HCT116 (cell line): Measurements from ENCODE around the gene EPB41L4A. TPM values are rescaled to one million over a fixed set of nuclear protein-coding genes. Genes with fewer than 3 reads are reported as not detected.

Experiments
- ATAC-seq: fragments of 200-7000 bp; cut with Tn5 transposase; 2 replicates; pipeline ENCODE4 v1.9.1; 2020; ENCODE audit warnings: mild to moderate bottlenecking, moderate library complexity
- BruUV-seq: library from RNA; stranded (reverse); fragments of 400-500 nt; replicated peaks from 2 replicates; lab custom pipeline; 2021; lab: Mats Ljungman, UMichigan
- CTCF ChIA-PET: fragments of 300-600 bp; sonication (Branson Sonifier 250); formaldehyde crosslinking; loops from one replicate; lab custom pipeline; 2021; ENCODE audit warnings: antibody characterized with exemption; lab: Charles Lee
- POLR2A ChIA-PET: fragments of 300-600, 350-600 bp; sonication (Branson Sonifier 250); formaldehyde crosslinking; loops from one replicate; lab custom pipeline; 2021; ENCODE audit warnings: antibody characterized with exemption; lab: Charles Lee
- RAD21 ChIA-PET, 2 experiments: fragments of 300-600 bp; sonication (Branson Sonifier 250); formaldehyde crosslinking; loops; one replicate each; lab custom pipeline; 2023; ENCODE audit warnings: low total read pairs in 2 of 2; ENCODE audit not compliant: uncharacterized antibody in 2 of 2, unreplicated experiment in 2 of 2, low non-redundant PET in 1 of 2; lab: Charles Lee
- DNase-seq: peaks from one replicate; pipeline ENCODE4 v3.0.0-alpha.2; 2010; ENCODE audit warnings: low read depth, low spot score
- H2AFZ ChIP-seq: fragments of 200-600 bp; shearing (Covaris generic), sonication (generic); 2 replicates; pipeline ENCODE4 v1.6.1; 2017; ENCODE audit warnings: low read depth, mixed run types, mixed read lengths, antibody characterized with exemption, low read length; ENCODE audit not compliant: poor library complexity, severe bottlenecking
- H3K27ac ChIP-seq: 2 replicates; pipeline ENCODE4 v1.5.1; 2012; ENCODE audit warnings: low read depth, low read length
- H3K27me3 ChIP-seq: fragments of 200-600 bp; sonication (generic); 2 replicates; pipeline ENCODE4 v1.6.1; 2016; ENCODE audit warnings: mixed run types, low read length, mixed read lengths; ENCODE audit not compliant: insufficient read depth
- H3K36me3 ChIP-seq, 2 experiments: fragments of 200-500 bp in 1 of 2; fragments of 200-600 bp in 1 of 2; sonication (Bioruptor generic) in 1 of 2; sonication (generic) in 1 of 2; 2 replicates each; pipeline versions ENCODE4 v1.5.1 to v1.6.1; 2014 to 2016; ENCODE audit warnings: low read length in 2 of 2, inconsistent platforms in 1 of 2, mixed read lengths in 1 of 2, mixed run types in 1 of 2; ENCODE audit not compliant: insufficient read depth in 2 of 2, control insufficient read depth in 1 of 2
- H3K4me1 ChIP-seq, 2 experiments: fragments of 200-600 bp in 1 of 2; sonication (generic) in 1 of 2; 2 replicates each; pipeline versions ENCODE4 v1.5.1 to v1.6.1; 2012 to 2017; ENCODE audit warnings: low read length in 2 of 2, inconsistent platforms in 1 of 2, mild to moderate bottlenecking in 1 of 2, mixed read lengths in 1 of 2, mixed run types in 1 of 2, moderate library complexity in 1 of 2; ENCODE audit not compliant: insufficient read depth in 2 of 2, control insufficient read depth in 1 of 2
- H3K4me2 ChIP-seq: fragments of 200-600 bp; sonication (generic); 2 replicates; pipeline ENCODE4 v1.6.1; 2017; ENCODE audit warnings: mixed run types, low read length, mixed read lengths
- H3K4me3 ChIP-seq, 2 experiments: fragments of 200-600 bp in 1 of 2; sonication (generic) in 1 of 2; replicated peaks in 1 of 2; 2 replicates each; pipeline ENCODE4 v1.5.1; 2011 to 2016; ENCODE audit warnings: low read length in 2 of 2, control low read depth in 1 of 2, low read depth in 1 of 2, mild to moderate bottlenecking in 1 of 2, mixed read lengths in 1 of 2, mixed run types in 1 of 2
- H3K79me2 ChIP-seq: fragments of 200-600 bp; sonication (generic); 2 replicates; pipeline ENCODE4 v1.6.1; 2017; ENCODE audit warnings: mild to moderate bottlenecking, mixed run types, low read length, moderate library complexity, mixed read lengths; ENCODE audit not compliant: insufficient read depth
- H3K9ac ChIP-seq: fragments of 200-600 bp; sonication (generic); 2 replicates; pipeline ENCODE4 v1.6.1; 2016; ENCODE audit warnings: low read length, mixed read lengths
- H3K9me2 ChIP-seq: fragments of 200-600 bp; sonication (generic), shearing (Covaris generic); 2 replicates; pipeline ENCODE4 v1.6.1; 2017; ENCODE audit warnings: mixed run types, mild to moderate bottlenecking, moderate library complexity; ENCODE audit not compliant: insufficient read depth
- H3K9me3 ChIP-seq, 2 experiments: fragments of 200-500 bp in 1 of 2; fragments of 200-600 bp in 1 of 2; sonication (Bioruptor generic) in 1 of 2; sonication (generic) in 1 of 2; 2 replicates each; pipeline ENCODE4 v1.6.1; 2014 to 2017; ENCODE audit warnings: low read length in 2 of 2, mixed read lengths in 2 of 2, inconsistent platforms in 1 of 2, low read depth in 1 of 2, mild to moderate bottlenecking in 1 of 2, mixed run types in 1 of 2, moderate library complexity in 1 of 2; ENCODE audit not compliant: control insufficient read depth in 1 of 2, insufficient read depth in 1 of 2
- H4K20me1 ChIP-seq: fragments of 200-600 bp; sonication (generic), shearing (Covaris generic); 2 replicates; pipeline ENCODE4 v1.6.1; 2017; ENCODE audit warnings: mixed run types, mild to moderate bottlenecking, moderate library complexity; ENCODE audit not compliant: insufficient read depth
- ATF3 ChIP-seq: IDR thresholded peaks from 2 replicates; pipeline ENCODE4 v1.6.1; 2012
- CBX3 ChIP-seq: IDR thresholded peaks from 2 replicates; pipeline ENCODE4 v1.6.1; 2012; ENCODE audit warnings: low read depth
- CEBPB ChIP-seq: IDR thresholded peaks from 2 replicates; pipeline ENCODE4 v1.6.1; 2012; ENCODE audit warnings: low read depth
- EGR1 ChIP-seq: IDR thresholded peaks from 2 replicates; pipeline ENCODE4 v1.6.1; 2012; ENCODE audit warnings: low read depth
- EZH2 ChIP-seq: fragments of 200-600 bp; sonication (generic); IDR thresholded peaks from 2 replicates; pipeline ENCODE4 v1.6.1; 2017; ENCODE audit warnings: antibody characterized with exemption, mixed run types
- EZH2phosphoT487 ChIP-seq: fragments of 200-600 bp; IDR thresholded peaks from 2 replicates; pipeline ENCODE4 v1.6.1; 2018; ENCODE audit warnings: antibody characterized with exemption, borderline replicate concordance
- JUND ChIP-seq: IDR thresholded peaks from 2 replicates; pipeline ENCODE4 v1.6.1; 2012
- MAX ChIP-seq: IDR thresholded peaks from 2 replicates; pipeline ENCODE4 v1.6.1; 2012
- POLR2A ChIP-seq: IDR thresholded peaks from 2 replicates; pipeline ENCODE4 v1.7.0; 2011; ENCODE audit warnings: borderline replicate concordance; ENCODE audit not compliant: insufficient read depth, insufficient read length; ENCODE audit errors: extremely low read depth
- POLR2AphosphoS5 ChIP-seq: IDR thresholded peaks from 2 replicates; pipeline ENCODE4 v1.6.1; 2011; ENCODE audit warnings: mild to moderate bottlenecking, low read depth, low read length, moderate library complexity
- RAD21 ChIP-seq: IDR thresholded peaks from 2 replicates; pipeline ENCODE4 v1.6.1; 2012; ENCODE audit warnings: low read depth, mild to moderate bottlenecking
- REST ChIP-seq: IDR thresholded peaks from 2 replicates; pipeline ENCODE4 v1.6.1; 2012; ENCODE audit warnings: low read depth
- SIN3A ChIP-seq: IDR thresholded peaks from 2 replicates; pipeline ENCODE4 v1.6.1; 2012; ENCODE audit warnings: low read depth
- SP1 ChIP-seq: IDR thresholded peaks from 2 replicates; pipeline ENCODE4 v1.6.1; 2012; ENCODE audit warnings: low read depth
- SRF ChIP-seq: IDR thresholded peaks from 2 replicates; pipeline ENCODE4 v1.6.1; 2012; ENCODE audit warnings: low read depth
- TCF7L2 ChIP-seq: IDR thresholded peaks from 2 replicates; pipeline ENCODE4 v1.7.0; 2011; ENCODE audit warnings: borderline replicate concordance, inconsistent platforms; ENCODE audit not compliant: insufficient read depth, insufficient read length; ENCODE audit errors: extremely low read depth
- ZFX ChIP-seq: fragments of 450-650 bp; IDR thresholded peaks from 2 replicates; pipeline ENCODE4 v1.6.1; 2017
- intact Hi-C: fragments of 100-400 bp; cut with micrococcal nuclease; formaldehyde crosslinking; loops from 2 replicates; pipeline ENCODE4 v1.10.0; 2022
- total RNA-seq: library from RNA; stranded (reverse); gene quantifications from one replicate; pipeline ENCODE4 v1.2.1, GENCODE V29; 2021; ENCODE audit not compliant: unreplicated experiment

EPB41L4A gene
- total RNA-seq, 1 experiment from 2014 or later: 2.8 TPM

GRCh38 chr5:112350626-112351025, 68.5 kb downstream of the EPB41L4A start:
- BruUV-seq: no TSS peak
- Histone ChIP-seq H3K79me2 (no peaks in the 10 kb centered on the region), H2AFZ (no peak overlapping the region), H3K9me3 (no peaks in the 10 kb centered on the region), H3K4me2 (no peak overlapping the region), H4K20me1 (no peaks in the 10 kb centered on the region), H3K36me3 (no peaks in the 10 kb centered on the region), H3K9ac (no peak overlapping the region), H3K9me2 (no peaks in the 10 kb centered on the region), H3K27ac (no peak overlapping the region), H3K4me3 (no peak overlapping the region), H3K27me3 (no peaks in the 10 kb centered on the region), H3K4me1 (no peaks in the 10 kb centered on the region)
- TF ChIP-seq SIN3A: no peak
- no peak for TF ChIP-seq EGR1
- TF ChIP-seq EZH2: no peak
- no peak for TF ChIP-seq ZFX
- no peak for TF ChIP-seq POLR2AphosphoS5
- TF ChIP-seq REST: no peak
- no peak for TF ChIP-seq SRF
- TF ChIP-seq TCF7L2: no peak
- TF ChIP-seq POLR2A: no peak
- TF ChIP-seq ATF3: no peak
- TF ChIP-seq SP1: no peak
- TF ChIP-seq EZH2phosphoT487: no peak
- no peak for TF ChIP-seq CEBPB
- no peak for TF ChIP-seq MAX
- no peak for TF ChIP-seq CBX3
- no peak for TF ChIP-seq JUND
- no peak for TF ChIP-seq RAD21
- no peak for DNase-seq
- intact Hi-C loops: no loop called here
- RAD21 ChIA-PET: no interaction called here
- POLR2A ChIA-PET: no interaction called here
- no peak for ATAC-seq
- CTCF ChIA-PET: interaction anchor here (2.0 kb wide), 1 partner anchor 16 kb away, joined by 6 read pairs; no protein-coding TSS in a partner anchor
